Measurements from ENCODE around the gene CNPY2.

DNA sequence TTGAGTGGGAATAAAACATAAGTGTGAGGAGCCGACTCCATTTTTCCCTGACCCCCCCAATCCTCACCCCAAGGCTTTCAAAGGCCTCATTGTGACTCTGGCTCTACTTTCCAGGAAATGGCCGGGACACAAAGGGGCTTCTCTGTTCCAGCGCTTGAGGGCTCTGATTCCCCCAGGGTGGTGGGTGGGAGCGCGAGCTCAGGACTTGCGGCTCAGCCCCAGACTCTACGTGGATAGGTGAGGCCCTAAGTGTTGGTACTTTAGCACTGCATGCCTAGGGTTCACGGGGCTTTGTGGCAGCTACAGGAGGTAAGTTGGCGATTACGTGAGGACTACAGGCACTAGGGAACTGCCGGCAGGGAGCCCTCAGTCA lies 553 bp downstream of the CNPY2 start:
- TF ChIP-seq POLR2AphosphoS5 (IDR thresholded peaks at IDR 0.05) = no peak
- TF ChIP-seq, protein P1, sequence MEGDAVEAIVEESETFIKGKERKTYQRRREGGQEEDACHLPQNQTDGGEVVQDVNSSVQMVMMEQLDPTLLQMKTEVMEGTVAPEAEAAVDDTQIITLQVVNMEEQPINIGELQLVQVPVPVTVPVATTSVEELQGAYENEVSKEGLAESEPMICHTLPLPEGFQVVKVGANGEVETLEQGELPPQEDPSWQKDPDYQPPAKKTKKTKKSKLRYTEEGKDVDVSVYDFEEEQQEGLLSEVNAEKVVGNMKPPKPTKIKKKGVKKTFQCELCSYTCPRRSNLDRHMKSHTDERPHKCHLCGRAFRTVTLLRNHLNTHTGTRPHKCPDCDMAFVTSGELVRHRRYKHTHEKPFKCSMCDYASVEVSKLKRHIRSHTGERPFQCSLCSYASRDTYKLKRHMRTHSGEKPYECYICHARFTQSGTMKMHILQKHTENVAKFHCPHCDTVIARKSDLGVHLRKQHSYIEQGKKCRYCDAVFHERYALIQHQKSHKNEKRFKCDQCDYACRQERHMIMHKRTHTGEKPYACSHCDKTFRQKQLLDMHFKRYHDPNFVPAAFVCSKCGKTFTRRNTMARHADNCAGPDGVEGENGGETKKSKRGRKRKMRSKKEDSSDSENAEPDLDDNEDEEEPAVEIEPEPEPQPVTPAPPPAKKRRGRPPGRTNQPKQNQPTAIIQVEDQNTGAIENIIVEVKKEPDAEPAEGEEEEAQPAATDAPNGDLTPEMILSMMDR (IDR thresholded peaks at IDR 0.05) = no peak

Measured in breast epithelium (tissue), 3 donors.